Endothelial cell of umbilical vein (primary cell): ENCODE data around the gene RASGRP4.

ENCODE experiments used
- CTCF ChIP-seq, 2 donors: IDR thresholded peaks; 1 replicate in 1 of 2; 2 replicates in 1 of 2; pipeline ENCODE4 v1.5.1; 2011; ENCODE audit warnings: low read length in 2 of 2, mild to moderate bottlenecking in 2 of 2, moderate library complexity in 2 of 2, control low read depth in 1 of 2, inconsistent platforms in 1 of 2, low read depth in 1 of 2; ENCODE audit not compliant: insufficient read depth in 1 of 2; ENCODE audit errors: extremely low read depth in 1 of 2
- EZH2 ChIP-seq: IDR thresholded peaks from 2 replicates; pipeline ENCODE4 v1.6.1; 2012; ENCODE audit warnings: borderline replicate concordance, low read depth, mild to moderate bottlenecking, moderate library complexity, low read length, inconsistent platforms; ENCODE audit not compliant: severe bottlenecking
- POLR2A ChIP-seq: IDR thresholded peaks from 2 replicates; pipeline ENCODE4 v1.6.1; 2012; ENCODE audit warnings: low read depth, mild to moderate bottlenecking, control low read depth, low read length
- POLR2AphosphoS5 ChIP-seq: IDR thresholded peaks from 2 replicates; pipeline ENCODE4 v1.6.1; 2012; ENCODE audit warnings: low read depth, mild to moderate bottlenecking, control low read depth, low read length, moderate library complexity; ENCODE audit not compliant: insufficient read depth

GRCh38 chr19:38420935-38421334 lies 5.1 kb downstream of the RASGRP4 start:
- TF ChIP-seq CTCF (IDR thresholded peaks at IDR 0.05; ENCODE audit: extremely low read depth in 1 of 2, insufficient read depth in 1 of 2, low read depth in 1 of 2, low read length in 2 of 2) (no peak), POLR2A (no peak), EZH2 (no peak), POLR2AphosphoS5 (no peak)
